Mononuclear cell (primary cell): ENCODE results near the gene OCA2. TPM values are rescaled to one million over a fixed set of nuclear protein-coding genes. Genes with fewer than 3 reads are reported as not detected.

Source experiments
- H3K27me3 ChIP-seq: 2 replicates; pipeline ENCODE4 v1.6.0; 2011; ENCODE audit warnings: low read length, control low read depth; ENCODE audit not compliant: insufficient read depth
- H3K4me1 ChIP-seq: 2 replicates; pipeline ENCODE4 v1.5.1; 2011; ENCODE audit warnings: mild to moderate bottlenecking, low read length, control low read depth; ENCODE audit not compliant: insufficient read depth
- H3K4me3 ChIP-seq: 2 replicates; pipeline ENCODE4 v1.5.1; 2011; ENCODE audit warnings: mild to moderate bottlenecking, low read length, moderate library complexity
- H3K9me3 ChIP-seq: 2 replicates; pipeline ENCODE4 v1.5.1; 2011; ENCODE audit warnings: low read depth, mild to moderate bottlenecking, control low read depth, low read length
- total RNA-seq: library from RNA; depleted of rRNA; stranded (reverse); fragments of >200 nt; gene quantifications from one replicate; pipeline ENCODE4 v1.2.3, GENCODE V29; 2012

The OCA2 gene
- total RNA-seq, 1 donor = 0.10 TPM

- Histone ChIP-seq H3K9me3 (no peaks in the 10 kb centered on the region), H3K4me1 (no peaks in the 10 kb centered on the region), H3K27me3 (no peaks in the 10 kb centered on the region), H3K4me3 (no peak overlapping the region)
Measured at GRCh38 chr15:28082891-28083684, 16.0 kb downstream of the OCA2 start.

- Histone ChIP-seq H3K27me3 (no peaks in the 10 kb centered on the region), H3K4me3 (no peak overlapping the region), H3K9me3 (no peaks in the 10 kb centered on the region), H3K4me1 (no peaks in the 10 kb centered on the region)
Measured at GRCh38 chr15:28081594-28081993, 17.5 kb downstream of the OCA2 start.

- Histone ChIP-seq H3K27me3 (no peaks in the 10 kb centered on the region), H3K4me3 (no peak overlapping the region), H3K9me3 (no peaks in the 10 kb centered on the region), H3K4me1 (no peaks in the 10 kb centered on the region)
Measured at GRCh38 chr15:28080386-28080785, 18.7 kb downstream of the OCA2 start.

- Histone ChIP-seq H3K4me3 (no peak overlapping the region), H3K27me3 (no peaks in the 10 kb centered on the region), H3K4me1 (no peaks in the 10 kb centered on the region), H3K9me3 (no peaks in the 10 kb centered on the region)
Measured at GRCh38 chr15:28079313-28079969, 19.7 kb downstream of the OCA2 start.

GRCh38 chr15:28078191-28078719 lies 20.9 kb downstream of the OCA2 start:
- H3K4me3 ChIP-seq = no peak overlapping the region
- no peaks in the 10 kb centered on the region for H3K27me3 ChIP-seq
- H3K4me1 ChIP-seq = no peaks in the 10 kb centered on the region
- H3K9me3 ChIP-seq = no peaks in the 10 kb centered on the region

GRCh38 chr15:28075573-28075972 lies 23.5 kb downstream of the OCA2 start:
- H3K27me3 ChIP-seq = no peaks in the 10 kb centered on the region

GRCh38 chr15:28068930-28069329 lies 30.2 kb downstream of the OCA2 start:
- H3K4me1 ChIP-seq = no peaks in the 10 kb centered on the region
- H3K27me3 ChIP-seq = peaks cover 3% of the 10 kb centered on the region
- H3K9me3 ChIP-seq = no peaks in the 10 kb centered on the region
- H3K4me3 ChIP-seq = no peak overlapping the region

More at GRCh38 chr15:28075573-28075972, 23.5 kb downstream of the OCA2 start:
- no peak overlapping the region for H3K4me3 ChIP-seq
- H3K9me3 ChIP-seq = no peaks in the 10 kb centered on the region
- no peaks in the 10 kb centered on the region for H3K4me1 ChIP-seq

- no peak overlapping the region for H3K4me3 ChIP-seq
- H3K4me1 ChIP-seq = no peaks in the 10 kb centered on the region
- H3K9me3 ChIP-seq = no peaks in the 10 kb centered on the region
- peaks cover 3% of the 10 kb centered on the region for H3K27me3 ChIP-seq
Measured at GRCh38 chr15:28066231-28066630, 32.9 kb downstream of the OCA2 start.

GRCh38 chr15:28060005-28060404 lies 39.1 kb downstream of the OCA2 start:
- no peaks in the 10 kb centered on the region for H3K9me3 ChIP-seq
- no peaks in the 10 kb centered on the region for H3K27me3 ChIP-seq
- no peak overlapping the region for H3K4me3 ChIP-seq
- H3K4me1 ChIP-seq = no peaks in the 10 kb centered on the region

GRCh38 chr15:28058082-28058481 lies 41.0 kb downstream of the OCA2 start:
- Histone ChIP-seq H3K4me1 (no peaks in the 10 kb centered on the region), H3K4me3 (no peak overlapping the region), H3K9me3 (no peaks in the 10 kb centered on the region), H3K27me3 (no peaks in the 10 kb centered on the region)

- Histone ChIP-seq H3K27me3 (peaks cover 3% of the 10 kb centered on the region), H3K4me1 (no peaks in the 10 kb centered on the region), H3K9me3 (no peaks in the 10 kb centered on the region), H3K4me3 (no peak overlapping the region)
Measured at GRCh38 chr15:28051955-28052633, 47.0 kb downstream of the OCA2 start.

GRCh38 chr15:28049581-28049980 lies 49.5 kb downstream of the OCA2 start:
- no peak overlapping the region for H3K4me3 ChIP-seq
- no peaks in the 10 kb centered on the region for H3K9me3 ChIP-seq
- no peaks in the 10 kb centered on the region for H3K4me1 ChIP-seq
- peaks cover 3% of the 10 kb centered on the region for H3K27me3 ChIP-seq

GRCh38 chr15:28047277-28047676 lies 51.8 kb downstream of the OCA2 start:
- no peaks in the 10 kb centered on the region for H3K9me3 ChIP-seq
- H3K4me1 ChIP-seq = no peaks in the 10 kb centered on the region
- no peak overlapping the region for H3K4me3 ChIP-seq
- H3K27me3 ChIP-seq = peaks cover 3% of the 10 kb centered on the region

- Histone ChIP-seq H3K4me3 (no peak overlapping the region), H3K9me3 (no peaks in the 10 kb centered on the region), H3K4me1 (no peaks in the 10 kb centered on the region), H3K27me3 (peaks cover 3% of the 10 kb centered on the region)
Measured at GRCh38 chr15:28044121-28044672, 54.9 kb downstream of the OCA2 start.

- H3K9me3 ChIP-seq = no peaks in the 10 kb centered on the region
- H3K4me1 ChIP-seq = no peaks in the 10 kb centered on the region
- H3K27me3 ChIP-seq = peaks cover 3% of the 10 kb centered on the region
- H3K4me3 ChIP-seq = no peak overlapping the region
Measured at GRCh38 chr15:28043691-28044091, 55.4 kb downstream of the OCA2 start.
